Measurements from ENCODE around the gene NASP. TPM values are rescaled to one million over a fixed set of nuclear protein-coding genes. Genes with fewer than 3 reads are reported as not detected.

Gene NASP
- total RNA-seq, 1 donor from 2014 or later, result 258 TPM

GRCh38 chr1:45643978-45644377 lies 60.1 kb downstream of the NASP start:
- Mint-ChIP-seq H3K27me3 (no peaks in the 10 kb centered on the region), H3K36me3 (ENCODE audit: insufficient read depth) (peaks cover 29% of the 10 kb centered on the region), H3K4me1 (ENCODE audit: low read depth) (peaks cover 13% of the 10 kb centered on the region), H3K27ac (no peak overlapping the region), H3K4me3 (ENCODE audit: low read depth) (no peak overlapping the region), H3K9me3 (ENCODE audit: low read depth) (no peaks in the 10 kb centered on the region)
- TF ChIP-seq CTCF (IDR thresholded peaks at IDR 0.05; ENCODE audit: unreplicated experiment), result peak; percentile 27
- DNase-seq (ENCODE audit: low spot score, unreplicated experiment), result no peak

DNA sequence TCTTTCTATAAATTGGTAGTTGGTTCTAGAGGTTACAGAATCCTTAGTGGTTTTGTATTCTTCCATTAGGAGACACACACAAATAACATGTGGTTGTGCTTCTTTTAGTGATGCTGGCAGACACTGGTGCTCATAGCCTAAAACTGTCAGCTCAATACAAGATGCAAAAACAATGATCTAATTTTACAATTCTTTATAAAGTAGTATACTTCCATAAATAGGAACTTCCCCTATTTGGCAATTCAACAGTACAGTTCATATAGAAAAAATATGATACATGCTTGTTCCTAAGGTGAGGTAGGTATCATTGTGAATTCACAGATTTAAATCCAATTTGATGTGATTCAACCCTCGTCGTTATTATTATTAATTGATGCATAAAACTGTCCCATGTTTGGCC lies 60.8 kb downstream of the NASP start:
- H3K4me3 Mint-ChIP-seq (ENCODE audit: low read depth), result no peak overlapping the region
- H3K27me3 Mint-ChIP-seq, result no peaks in the 10 kb centered on the region
- no peak for TF ChIP-seq CTCF (IDR thresholded peaks at IDR 0.05; ENCODE audit: unreplicated experiment)
- H3K36me3 Mint-ChIP-seq (ENCODE audit: insufficient read depth), result peaks cover 33% of the 10 kb centered on the region
- no peaks in the 10 kb centered on the region for H3K9me3 Mint-ChIP-seq (ENCODE audit: low read depth)
- no peak overlapping the region for H3K27ac Mint-ChIP-seq
- peaks cover 13% of the 10 kb centered on the region for H3K4me1 Mint-ChIP-seq (ENCODE audit: low read depth)
- no peak for DNase-seq (ENCODE audit: low spot score, unreplicated experiment)

- Mint-ChIP-seq H3K36me3 (ENCODE audit: insufficient read depth) (peaks cover 34% of the 10 kb centered on the region), H3K9me3 (ENCODE audit: low read depth) (no peaks in the 10 kb centered on the region), H3K4me1 (ENCODE audit: low read depth) (peaks cover 13% of the 10 kb centered on the region), H3K27ac (peak overlapping the region; percentile 64), H3K4me3 (ENCODE audit: low read depth) (no peak overlapping the region), H3K27me3 (no peaks in the 10 kb centered on the region)
- DNase-seq (ENCODE audit: low spot score, unreplicated experiment), result no peak
- TF ChIP-seq CTCF (IDR thresholded peaks at IDR 0.05; ENCODE audit: unreplicated experiment), result no peak
Measured at GRCh38 chr1:45647248-45648021, 63.6 kb downstream of the NASP start.

- Mint-ChIP-seq H3K9me3 (ENCODE audit: low read depth) (no peaks in the 10 kb centered on the region), H3K36me3 (ENCODE audit: insufficient read depth) (peaks cover 42% of the 10 kb centered on the region)
Measured at GRCh38 chr1:45654540-45655280, 70.9 kb downstream of the NASP start.

More at GRCh38 chr1:45654540-45655280, 70.9 kb downstream of the NASP start:
- TF ChIP-seq CTCF (IDR thresholded peaks at IDR 0.05; ENCODE audit: unreplicated experiment), result no peak
- no peak overlapping the region for H3K27ac Mint-ChIP-seq
- H3K27me3 Mint-ChIP-seq, result no peaks in the 10 kb centered on the region
- no peak overlapping the region for H3K4me3 Mint-ChIP-seq (ENCODE audit: low read depth)
- H3K4me1 Mint-ChIP-seq (ENCODE audit: low read depth), result peaks cover 19% of the 10 kb centered on the region
- no peak for DNase-seq (ENCODE audit: low spot score, unreplicated experiment)
